PC-3 (cell line): ENCODE data around the gene UNG. TPM values are rescaled to one million over a fixed set of nuclear protein-coding genes. Genes with fewer than 3 reads are reported as not detected.

ENCODE experiments used
- ATAC-seq: fragments of 200-7000 bp; cut with Tn5 transposase; 2 replicates; pipeline ENCODE4 v1.9.1; 2020; ENCODE audit warnings: mild to moderate bottlenecking, moderate library complexity
- BruUV-seq: library from RNA; stranded (reverse); fragments of 400-500 nt; replicated peaks from 2 replicates; lab custom pipeline; 2021; lab: Mats Ljungman, UMichigan
- CTCF ChIA-PET: fragments of 300-600 bp; sonication (Branson Sonifier 250); formaldehyde crosslinking; loops from one replicate; lab custom pipeline; 2022; ENCODE audit warnings: antibody characterized with exemption; lab: Charles Lee
- POLR2A ChIA-PET: fragments of 300-600 bp; sonication (Branson Sonifier 250); formaldehyde crosslinking; loops from one replicate; lab custom pipeline; 2022; ENCODE audit warnings: antibody characterized with exemption; ENCODE audit not compliant: unreplicated experiment; lab: Charles Lee
- DNase-seq: peaks from one replicate; pipeline ENCODE4 v3.0.0-alpha.2; 2015
- H2AFZ ChIP-seq: fragments of 300-600 bp; sonication (generic); 2 replicates; pipeline ENCODE4 v1.6.0; 2016; ENCODE audit warnings: antibody characterized with exemption, low read length
- H3F3A ChIP-seq: fragments of 300-600 bp; sonication (generic); one replicate; pipeline ENCODE4 v1.6.0; 2017; ENCODE audit warnings: antibody characterized with exemption, low read length, control low read depth, mild to moderate bottlenecking; ENCODE audit not compliant: unreplicated experiment
- H3K27ac ChIP-seq: fragments of 300-600 bp; sonication (generic); 2 replicates; pipeline ENCODE4 v1.5.1; 2016; ENCODE audit warnings: mild to moderate bottlenecking, low read length
- H3K27me3 ChIP-seq: fragments of 300-600 bp; sonication (generic); 2 replicates; pipeline ENCODE4 v1.6.1; 2016; ENCODE audit warnings: low read length, mixed read lengths
- H3K36me3 ChIP-seq: fragments of 300-600 bp; sonication (generic); 2 replicates; pipeline ENCODE4 v1.6.1; 2016; ENCODE audit warnings: low read depth, mixed run types, low read length, mixed read lengths
- H3K4me1 ChIP-seq: fragments of 300-600 bp; sonication (generic); 2 replicates; pipeline ENCODE4 v1.5.1; 2016; ENCODE audit warnings: low read length; ENCODE audit not compliant: insufficient read depth
- H3K4me2 ChIP-seq: fragments of 300-600 bp; sonication (generic); 2 replicates; pipeline ENCODE4 v1.6.0; 2016; ENCODE audit warnings: low read length
- H3K4me3 ChIP-seq: fragments of 300-600 bp; sonication (generic); 2 replicates; pipeline ENCODE4 v1.5.1; 2016; ENCODE audit warnings: mild to moderate bottlenecking, low read length, mixed read lengths
- H3K79me2 ChIP-seq: fragments of 300-600 bp; sonication (generic); 2 replicates; pipeline ENCODE4 v1.6.1; 2017; ENCODE audit warnings: low read length, mixed read lengths
- H3K9ac ChIP-seq: fragments of 300-600 bp; sonication (generic); 2 replicates; pipeline ENCODE4 v1.6.0; 2016; ENCODE audit warnings: mild to moderate bottlenecking, low read length
- H3K9me2 ChIP-seq: fragments of 300-600 bp; sonication (generic); replicated peaks from 2 replicates; pipeline ENCODE4 v1.6.1; 2016; ENCODE audit warnings: mixed run types, low read length, mixed read lengths
- H3K9me3 ChIP-seq: fragments of 300-600 bp; sonication (generic); 2 replicates; pipeline ENCODE4 v1.6.1; 2016; ENCODE audit warnings: low read length, mixed read lengths
- H4K20me1 ChIP-seq: fragments of 300-600 bp; sonication (generic); 2 replicates; pipeline ENCODE4 v1.6.1; 2016; ENCODE audit warnings: low read length, mixed read lengths
- CTCF ChIP-seq: fragments of 300-600 bp; sonication (generic); conservative IDR thresholded peaks from 2 replicates; pipeline ENCODE4 v1.5.1; 2017; ENCODE audit warnings: antibody characterized with exemption, low read depth, mild to moderate bottlenecking, low read length
- EZH2 ChIP-seq: fragments of 300-600 bp; sonication (generic); IDR thresholded peaks from one replicate; pipeline ENCODE4 v1.6.1; 2017; ENCODE audit warnings: antibody characterized with exemption, mild to moderate bottlenecking, low read length; ENCODE audit not compliant: unreplicated experiment
- EZH2phosphoT487 ChIP-seq: fragments of 300-600 bp; sonication (generic); IDR thresholded peaks from 2 replicates; pipeline ENCODE4 v1.6.1; 2018; ENCODE audit warnings: mild to moderate bottlenecking, antibody characterized with exemption, low read length, borderline replicate concordance
- intact Hi-C: fragments of 100-400 bp; cut with micrococcal nuclease; formaldehyde crosslinking; loops from 2 replicates; pipeline ENCODE4 v1.9.0; 2023
- total RNA-seq: library from RNA; depleted of rRNA; stranded (reverse); fragments of >200 nt; gene quantifications from 2 replicates; pipeline ENCODE4 v1.2.3, GENCODE V29; 2014

UNG gene
- total RNA-seq, 1 experiment from 2014 or later, result 168 TPM

- no peaks in the 10 kb centered on the region for H3K9me2 ChIP-seq
- H3K9ac ChIP-seq, result no peak overlapping the region
- H3F3A ChIP-seq, result no peaks in the 10 kb centered on the region
- no peaks in the 10 kb centered on the region for H3K36me3 ChIP-seq
- ATAC-seq, result peak; percentile 92
- no peaks in the 10 kb centered on the region for H3K9me3 ChIP-seq
- no peaks in the 10 kb centered on the region for H3K79me2 ChIP-seq
- POLR2A ChIA-PET, result interaction anchor here (0.7 kb wide), 1 partner anchor 79 kb away, joined by 3 read pairs; no protein-coding TSS in a partner anchor
- no peaks in the 10 kb centered on the region for H4K20me1 ChIP-seq
- CTCF ChIA-PET, result interaction anchor here (0.6 kb wide), 1 partner anchor 10 kb away, joined by 3 read pairs; no protein-coding TSS in a partner anchor
- no TSS peak for BruUV-seq
- intact Hi-C loops, result loop anchor here (1.0 kb wide), 1 partner anchor 251 kb away; no protein-coding TSS in a partner anchor
- DNase-seq, result peak; percentile 63
- no peak overlapping the region for H3K4me2 ChIP-seq
- H2AFZ ChIP-seq, result no peak overlapping the region
- H3K27me3 ChIP-seq, result no peaks in the 10 kb centered on the region
- H3K4me1 ChIP-seq, result no peaks in the 10 kb centered on the region
- H3K4me3 ChIP-seq, result no peak overlapping the region
- H3K27ac ChIP-seq, result no peak overlapping the region
- peak; percentile 94 for TF ChIP-seq CTCF
- TF ChIP-seq EZH2phosphoT487, result no peak
- TF ChIP-seq EZH2, result no peak
Measured at GRCh38 chr12:109134186-109134917, 37.0 kb downstream of the UNG start.

GRCh38 chr12:109137055-109137454 is 39.7 kb downstream of the UNG start:
- Histone ChIP-seq H3K36me3 (no peaks in the 10 kb centered on the region), H2AFZ (no peak overlapping the region), H3K27ac (no peak overlapping the region), H3F3A (no peaks in the 10 kb centered on the region), H3K4me3 (no peak overlapping the region), H3K27me3 (no peaks in the 10 kb centered on the region), H4K20me1 (no peaks in the 10 kb centered on the region), H3K9me3 (no peaks in the 10 kb centered on the region), H3K4me1 (no peaks in the 10 kb centered on the region), H3K9me2 (no peaks in the 10 kb centered on the region), H3K9ac (no peak overlapping the region), H3K4me2 (no peak overlapping the region), H3K79me2 (no peaks in the 10 kb centered on the region)
- no peak for TF ChIP-seq CTCF
- TF ChIP-seq EZH2phosphoT487, result no peak
- no peak for TF ChIP-seq EZH2
- intact Hi-C loops, result no loop called here
- DNase-seq (no peak), ATAC-seq (no peak)
- BruUV-seq, result no TSS peak
- CTCF ChIA-PET, result interaction anchor here (0.6 kb wide), 2 partner anchors 74 to 602 kb away, joined by 3 read pairs; no protein-coding TSS in a partner anchor
- POLR2A ChIA-PET, result interaction anchor here (0.6 kb wide), 2 partner anchors 17 to 416 kb away, joined by 3 to 4 read pairs; no protein-coding TSS in a partner anchor

- Histone ChIP-seq H2AFZ (no peak overlapping the region), H3K4me1 (no peaks in the 10 kb centered on the region), H3F3A (no peaks in the 10 kb centered on the region), H3K9ac (no peak overlapping the region), H3K36me3 (no peaks in the 10 kb centered on the region), H3K9me3 (no peaks in the 10 kb centered on the region), H3K4me2 (no peak overlapping the region), H4K20me1 (no peaks in the 10 kb centered on the region), H3K79me2 (no peaks in the 10 kb centered on the region), H3K4me3 (no peak overlapping the region), H3K27me3 (no peaks in the 10 kb centered on the region), H3K27ac (no peak overlapping the region), H3K9me2 (no peaks in the 10 kb centered on the region)
- intact Hi-C loops, result no loop called here
- DNase-seq (no peak), ATAC-seq (no peak)
- no TSS peak for BruUV-seq
- TF ChIP-seq CTCF (no peak), EZH2phosphoT487 (no peak), EZH2 (no peak)
- ChIA-PET POLR2A (no interaction called here), CTCF (no interaction called here)
Measured at GRCh38 chr12:109139360-109139759, 42.0 kb downstream of the UNG start.
